Astrocyte (in vitro differentiated cells and primary cell): ENCODE results near the gene TP53AIP1. TPM values are rescaled to one million over a fixed set of nuclear protein-coding genes. Genes with fewer than 3 reads are reported as not detected.

Source experiments
- DNase-seq: peaks from one replicate; pipeline ENCODE4 v3.0.0-alpha.2; 2010; ENCODE audit warnings: low read depth
- FAIRE-seq: peaks from 2 replicates; lab custom pipeline; 2011; peaks lifted over from hg19 to GRCh38; lab: Jason Lieb, UNC
- H2AFZ ChIP-seq: 2 replicates; pipeline ENCODE4 v1.6.0; 2012; ENCODE audit warnings: low read depth, low read length, inconsistent platforms
- H3K27ac ChIP-seq: 2 replicates; pipeline ENCODE4 v1.5.1; 2011; ENCODE audit warnings: low read depth, low read length, inconsistent platforms
- H3K27me3 ChIP-seq: 2 replicates; pipeline ENCODE4 v1.6.0; 2011; ENCODE audit warnings: low read length, inconsistent platforms; ENCODE audit not compliant: insufficient read depth
- H3K36me3 ChIP-seq: 2 replicates; pipeline ENCODE4 v1.5.1; 2011; ENCODE audit warnings: low read length, inconsistent platforms; ENCODE audit not compliant: insufficient read depth
- H3K4me1 ChIP-seq: 2 replicates; pipeline ENCODE4 v1.5.1; 2011; ENCODE audit warnings: low read length, inconsistent platforms; ENCODE audit not compliant: insufficient read depth
- H3K4me2 ChIP-seq: 2 replicates; pipeline ENCODE4 v1.6.0; 2012; ENCODE audit warnings: low read length, inconsistent platforms
- H3K4me3 ChIP-seq: 2 replicates; pipeline ENCODE4 v1.5.1; 2011; ENCODE audit warnings: low read depth, mild to moderate bottlenecking, low read length, inconsistent platforms; ENCODE audit not compliant: insufficient read depth
- H3K79me2 ChIP-seq: 2 replicates; pipeline ENCODE4 v1.6.0; 2012; ENCODE audit warnings: mild to moderate bottlenecking, low read length, inconsistent platforms; ENCODE audit not compliant: insufficient read depth
- H3K9ac ChIP-seq: 2 replicates; pipeline ENCODE4 v1.6.0; 2012; ENCODE audit warnings: mild to moderate bottlenecking, low read length, inconsistent platforms
- H3K9me3 ChIP-seq: 2 replicates; pipeline ENCODE4 v1.5.1; 2012; ENCODE audit warnings: low read depth, mild to moderate bottlenecking, low read length, inconsistent platforms; ENCODE audit not compliant: insufficient read depth
- H4K20me1 ChIP-seq: 2 replicates; pipeline ENCODE4 v1.6.0; 2012; ENCODE audit warnings: low read length, inconsistent platforms; ENCODE audit not compliant: insufficient read depth
- H3K27ac Mint-ChIP-seq: one replicate; pipeline ENCODE4 v1.8.0; 2021; ENCODE audit warnings: mild to moderate bottlenecking, mixed read lengths; ENCODE audit not compliant: unreplicated experiment
- H3K27me3 Mint-ChIP-seq: one replicate; pipeline ENCODE4 v1.8.0; 2021; ENCODE audit warnings: low read depth, mixed read lengths; ENCODE audit not compliant: unreplicated experiment
- H3K36me3 Mint-ChIP-seq: one replicate; pipeline ENCODE4 v1.8.0; 2021; ENCODE audit warnings: low read depth, mixed read lengths; ENCODE audit not compliant: unreplicated experiment
- H3K4me1 Mint-ChIP-seq: one replicate; pipeline ENCODE4 v1.8.0; 2021; ENCODE audit warnings: low read depth, mixed read lengths; ENCODE audit not compliant: unreplicated experiment
- H3K4me3 Mint-ChIP-seq: one replicate; pipeline ENCODE4 v1.8.0; 2021; ENCODE audit warnings: mild to moderate bottlenecking, moderate library complexity, mixed read lengths; ENCODE audit not compliant: unreplicated experiment
- H3K9me3 Mint-ChIP-seq: one replicate; pipeline ENCODE4 v1.8.0; 2021; ENCODE audit warnings: mild to moderate bottlenecking, mixed read lengths; ENCODE audit not compliant: unreplicated experiment
- CTCF ChIP-seq: IDR thresholded peaks from 2 replicates; pipeline ENCODE4 v1.5.1; 2011; ENCODE audit warnings: low read depth, mild to moderate bottlenecking, inconsistent platforms, low read length, moderate library complexity; ENCODE audit not compliant: insufficient read depth
- EZH2 ChIP-seq: IDR thresholded peaks from 2 replicates; pipeline ENCODE4 v1.6.1; 2012; ENCODE audit warnings: mild to moderate bottlenecking, low read length, inconsistent platforms; ENCODE audit not compliant: insufficient read depth
- total RNA-seq: library from RNA; stranded (reverse); gene quantifications from 2 replicates; pipeline ENCODE4 v1.2.1, GENCODE V29; 2021

Gene TP53AIP1
- total RNA-seq, 1 donor from 2014 or later = 0.20 TPM

GRCh38 chr11:128907585-128907984, 35.1 kb downstream of the TP53AIP1 start:
- FAIRE-seq (no peak), DNase-seq (no peak)
- peaks cover 2% of the 10 kb centered on the region for H3K36me3 Mint-ChIP-seq
- Histone ChIP-seq H3K4me3 (no peak overlapping the region), H3K79me2 (no peaks in the 10 kb centered on the region), H3K27me3 (no peaks in the 10 kb centered on the region), H2AFZ (no peak overlapping the region), H3K9ac (no peak overlapping the region), H3K9me3 (no peaks in the 10 kb centered on the region), H3K4me2 (no peak overlapping the region), H4K20me1 (no peaks in the 10 kb centered on the region), H3K36me3 (no peaks in the 10 kb centered on the region), H3K4me1 (peaks cover 32% of the 10 kb centered on the region), H3K27ac (no peak overlapping the region)
- no peak for TF ChIP-seq EZH2
- TF ChIP-seq CTCF = no peak
- no peak overlapping the region for H3K27ac Mint-ChIP-seq
- H3K9me3 Mint-ChIP-seq = peaks cover 3% of the 10 kb centered on the region
- H3K4me3 Mint-ChIP-seq = no peak overlapping the region
- peaks cover 46% of the 10 kb centered on the region for H3K4me1 Mint-ChIP-seq
- H3K27me3 Mint-ChIP-seq = no peaks in the 10 kb centered on the region

- peaks cover under 1% of the 10 kb centered on the region for H3K27me3 Mint-ChIP-seq
- Histone ChIP-seq H3K4me1 (peaks cover 37% of the 10 kb centered on the region), H3K27ac (no peak overlapping the region), H4K20me1 (no peaks in the 10 kb centered on the region), H3K4me2 (peak overlapping the region; percentile 82), H3K4me3 (no peak overlapping the region), H3K9ac (no peak overlapping the region), H3K36me3 (no peaks in the 10 kb centered on the region), H3K79me2 (no peaks in the 10 kb centered on the region), H3K9me3 (no peaks in the 10 kb centered on the region), H2AFZ (no peak overlapping the region), H3K27me3 (no peaks in the 10 kb centered on the region)
- no peak for DNase-seq
- no peaks in the 10 kb centered on the region for H3K9me3 Mint-ChIP-seq
- TF ChIP-seq EZH2 (no peak), CTCF (no peak)
- H3K4me1 Mint-ChIP-seq = peaks cover 57% of the 10 kb centered on the region
- H3K4me3 Mint-ChIP-seq = peak overlapping the region; percentile 77
- H3K27ac Mint-ChIP-seq = peak overlapping the region; percentile 66
- H3K36me3 Mint-ChIP-seq = peaks cover 2% of the 10 kb centered on the region
- no peak for FAIRE-seq
Observed at GRCh38 chr11:128906185-128907050, 36.3 kb downstream of the TP53AIP1 start.
